Endothelial cell (in vitro differentiated cells): Measurements from ENCODE around the gene C6orf62. TPM values are rescaled to one million over a fixed set of nuclear protein-coding genes. Genes with fewer than 3 reads are reported as not detected.
"Not testable (repeated sequence)": the region's sequence is repeated elsewhere in the genome, so short reads cannot be mapped to it uniquely, and the experiment has no call there.

Source experiments
- DNase-seq: peaks from one replicate; pipeline ENCODE4 v3.0.0; 2021; ENCODE audit warnings: low spot score
- H3K27ac Mint-ChIP-seq: one replicate; pipeline ENCODE4 v1.8.0; 2021; ENCODE audit warnings: mixed read lengths, inconsistent platforms; ENCODE audit not compliant: unreplicated experiment
- H3K27me3 Mint-ChIP-seq: one replicate; pipeline ENCODE4 v1.8.0; 2021; ENCODE audit warnings: mild to moderate bottlenecking, moderate library complexity, mixed read lengths, inconsistent platforms; ENCODE audit not compliant: unreplicated experiment
- H3K36me3 Mint-ChIP-seq: one replicate; pipeline ENCODE4 v1.8.0; 2021; ENCODE audit warnings: mild to moderate bottlenecking, low read depth, mixed read lengths, inconsistent platforms; ENCODE audit not compliant: unreplicated experiment
- H3K4me1 Mint-ChIP-seq: one replicate; pipeline ENCODE4 v1.8.0; 2021; ENCODE audit warnings: mild to moderate bottlenecking, mixed read lengths, inconsistent platforms; ENCODE audit not compliant: unreplicated experiment
- H3K4me3 Mint-ChIP-seq: one replicate; pipeline ENCODE4 v1.8.0; 2021; ENCODE audit warnings: mild to moderate bottlenecking, mixed read lengths, inconsistent platforms; ENCODE audit not compliant: unreplicated experiment
- H3K9me3 Mint-ChIP-seq: one replicate; pipeline ENCODE4 v1.8.0; 2021; ENCODE audit warnings: mixed read lengths, inconsistent platforms; ENCODE audit not compliant: unreplicated experiment
- CTCF ChIP-seq: fragments of 200-600 bp; sonication (generic); IDR thresholded peaks from one replicate; pipeline ENCODE4 v1.5.0; 2021; ENCODE audit warnings: antibody characterized with exemption; ENCODE audit not compliant: unreplicated experiment
- total RNA-seq: library from RNA; stranded (reverse); fragmentation: NEBNext Ultra II Directional; extraction: Animal tissue kit (Norgen Biotek cat#: 25700); gene quantifications from one replicate; pipeline ENCODE4 v1.2.1, GENCODE V29; 2021; ENCODE audit not compliant: unreplicated experiment

Gene C6orf62
- total RNA-seq, 1 donor from 2014 or later = 88.8 TPM

GRCh38 chr6:24699521-24700359, 19.2 kb downstream of the C6orf62 start:
- no peak overlapping the region for H3K4me3 Mint-ChIP-seq
- TF ChIP-seq CTCF = no peak
- no peaks in the 10 kb centered on the region for H3K27me3 Mint-ChIP-seq
- no peak overlapping the region for H3K27ac Mint-ChIP-seq
- H3K4me1 Mint-ChIP-seq = no peaks in the 10 kb centered on the region
- DNase-seq = no peak
- H3K9me3 Mint-ChIP-seq = no peaks in the 10 kb centered on the region
- peaks cover 9% of the 10 kb centered on the region for H3K36me3 Mint-ChIP-seq

- Mint-ChIP-seq H3K27me3 (peaks cover 4% of the 10 kb centered on the region), H3K4me3 (no peak overlapping the region), H3K36me3 (no peaks in the 10 kb centered on the region), H3K9me3 (no peaks in the 10 kb centered on the region), H3K4me1 (peaks cover 4% of the 10 kb centered on the region), H3K27ac (no peak overlapping the region)
- no peak for DNase-seq
- TF ChIP-seq CTCF = no peak
These were observed 22.9 kb downstream of the C6orf62 start for GRCh38 chr6:24696097-24696496.

- peak; percentile 11 for DNase-seq
- H3K36me3 Mint-ChIP-seq, H3K4me3 Mint-ChIP-seq, H3K27me3 Mint-ChIP-seq, H3K4me1 Mint-ChIP-seq, H3K9me3 Mint-ChIP-seq, H3K27ac Mint-ChIP-seq: not testable (repeated sequence)
These were observed 23.3 kb downstream of the C6orf62 start for GRCh38 chr6:24695635-24696034.

- no peak for TF ChIP-seq CTCF
- no peak for DNase-seq
- Mint-ChIP-seq H3K27me3 (peaks cover 4% of the 10 kb centered on the region), H3K36me3 (no peaks in the 10 kb centered on the region), H3K4me3 (no peak overlapping the region), H3K27ac (no peak overlapping the region), H3K9me3 (no peaks in the 10 kb centered on the region), H3K4me1 (peaks cover 6% of the 10 kb centered on the region)
These were observed 24.8 kb downstream of the C6orf62 start for GRCh38 chr6:24694198-24694597.

- Mint-ChIP-seq H3K4me1 (peaks cover 6% of the 10 kb centered on the region), H3K27ac (no peak overlapping the region), H3K9me3 (no peaks in the 10 kb centered on the region), H3K36me3 (no peaks in the 10 kb centered on the region), H3K4me3 (no peak overlapping the region), H3K27me3 (peaks cover 4% of the 10 kb centered on the region)
- TF ChIP-seq CTCF = no peak
- no peak for DNase-seq
These were observed 25.9 kb downstream of the C6orf62 start for GRCh38 chr6:24692848-24693592.
